Kasumi-1 (cell line): ENCODE results near the gene TM2D1.

Experiments used
- DNase-seq, 2 experiments: peaks; one replicate each; lab custom pipeline; 2025; lab: John Stamatoyannopoulos, UW

The TM2D1 gene

DNA sequence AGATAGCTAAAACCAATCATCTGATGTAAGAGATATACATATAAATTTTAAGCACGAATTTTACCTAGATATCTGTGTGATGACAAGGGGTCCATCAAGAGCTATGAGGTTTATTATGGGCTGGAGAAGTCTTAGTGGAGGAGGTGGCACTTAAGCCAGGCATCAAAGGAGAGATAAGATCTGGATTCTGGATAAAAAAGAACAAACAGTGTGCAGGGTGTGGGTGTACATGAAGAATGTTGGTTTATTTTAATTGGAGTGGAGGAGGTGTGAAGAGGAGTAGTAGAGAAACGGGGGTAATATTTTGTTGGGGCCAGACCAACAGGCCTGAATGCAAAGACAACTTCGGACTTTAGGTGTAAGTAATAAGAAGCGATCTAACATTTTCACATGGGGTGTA lies 80.6 kb downstream of the TM2D1 start:
- no peak for DNase-seq

DNA sequence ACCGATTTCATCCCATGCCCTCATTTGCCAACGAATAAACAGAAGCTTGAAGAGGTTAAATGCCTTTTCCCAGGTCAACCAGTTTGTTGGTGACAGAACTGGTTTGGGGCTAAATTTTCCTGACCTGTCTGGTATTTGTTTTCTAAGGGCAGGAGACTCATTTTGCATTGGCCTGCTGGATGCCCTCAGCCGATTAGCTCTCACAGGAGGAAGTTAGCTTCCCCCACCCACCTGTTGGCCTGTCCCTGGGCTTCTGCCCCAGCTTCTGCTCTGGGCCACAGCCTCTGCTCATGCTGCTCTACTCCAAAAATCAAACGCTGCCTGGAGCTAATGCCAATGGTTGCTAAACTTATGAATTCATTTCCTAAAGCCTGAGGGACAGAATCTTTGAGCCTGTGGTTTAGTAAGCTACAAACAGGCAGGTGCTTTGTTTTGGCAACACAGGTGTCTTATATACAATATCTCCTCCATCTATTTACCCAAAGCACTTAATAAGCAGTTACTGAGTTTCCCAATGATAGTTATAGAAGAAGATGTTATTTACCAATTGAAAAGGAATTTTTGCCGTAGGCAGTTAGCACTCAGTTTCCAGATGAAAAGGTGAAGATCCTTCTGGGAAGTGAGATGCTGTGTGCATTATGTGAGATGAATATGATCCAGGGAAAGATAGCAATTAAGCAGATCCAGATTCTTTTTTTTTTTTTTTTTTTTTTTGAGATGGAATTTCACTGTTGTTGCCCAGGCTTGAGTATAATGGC lies 82.3 kb downstream of the TM2D1 start:
- no peak for DNase-seq

DNA sequence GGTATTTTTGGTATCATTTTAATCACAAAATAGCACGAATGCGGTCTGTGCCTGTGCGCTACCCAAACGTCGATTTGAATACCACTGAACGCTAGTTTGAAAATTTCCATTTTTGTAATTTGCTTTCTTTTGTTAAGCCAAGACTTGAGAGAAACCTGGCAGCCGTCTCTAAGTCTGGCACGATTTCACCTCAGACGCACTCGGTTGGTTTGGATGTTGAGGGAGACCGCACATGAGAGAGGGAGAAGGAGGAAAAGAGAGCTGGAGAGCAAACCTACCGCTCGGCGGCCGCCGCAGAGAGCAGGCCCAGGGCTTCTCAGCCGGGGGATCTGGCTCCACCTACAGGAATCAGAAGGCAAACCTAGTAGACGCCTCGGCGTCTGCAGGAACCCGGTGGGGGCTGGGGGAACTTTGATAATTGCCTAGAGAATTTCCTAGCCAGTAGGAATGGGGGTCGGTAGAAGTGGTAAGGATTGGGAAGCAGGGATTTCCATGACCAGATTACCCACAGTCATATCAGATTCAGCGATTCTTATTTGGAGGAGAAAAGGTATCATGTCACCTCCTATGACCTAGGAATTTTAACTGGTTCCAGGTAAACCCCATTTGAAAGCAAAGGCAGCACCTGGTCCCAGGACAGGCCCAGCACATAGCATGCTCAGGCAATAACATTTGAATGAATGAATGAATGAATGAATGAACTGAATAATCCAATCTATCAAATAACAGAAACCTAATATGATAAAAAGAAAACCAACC lies 83.2 kb downstream of the TM2D1 start:
- peak; percentile 40 to 58 for DNase-seq

DNA sequence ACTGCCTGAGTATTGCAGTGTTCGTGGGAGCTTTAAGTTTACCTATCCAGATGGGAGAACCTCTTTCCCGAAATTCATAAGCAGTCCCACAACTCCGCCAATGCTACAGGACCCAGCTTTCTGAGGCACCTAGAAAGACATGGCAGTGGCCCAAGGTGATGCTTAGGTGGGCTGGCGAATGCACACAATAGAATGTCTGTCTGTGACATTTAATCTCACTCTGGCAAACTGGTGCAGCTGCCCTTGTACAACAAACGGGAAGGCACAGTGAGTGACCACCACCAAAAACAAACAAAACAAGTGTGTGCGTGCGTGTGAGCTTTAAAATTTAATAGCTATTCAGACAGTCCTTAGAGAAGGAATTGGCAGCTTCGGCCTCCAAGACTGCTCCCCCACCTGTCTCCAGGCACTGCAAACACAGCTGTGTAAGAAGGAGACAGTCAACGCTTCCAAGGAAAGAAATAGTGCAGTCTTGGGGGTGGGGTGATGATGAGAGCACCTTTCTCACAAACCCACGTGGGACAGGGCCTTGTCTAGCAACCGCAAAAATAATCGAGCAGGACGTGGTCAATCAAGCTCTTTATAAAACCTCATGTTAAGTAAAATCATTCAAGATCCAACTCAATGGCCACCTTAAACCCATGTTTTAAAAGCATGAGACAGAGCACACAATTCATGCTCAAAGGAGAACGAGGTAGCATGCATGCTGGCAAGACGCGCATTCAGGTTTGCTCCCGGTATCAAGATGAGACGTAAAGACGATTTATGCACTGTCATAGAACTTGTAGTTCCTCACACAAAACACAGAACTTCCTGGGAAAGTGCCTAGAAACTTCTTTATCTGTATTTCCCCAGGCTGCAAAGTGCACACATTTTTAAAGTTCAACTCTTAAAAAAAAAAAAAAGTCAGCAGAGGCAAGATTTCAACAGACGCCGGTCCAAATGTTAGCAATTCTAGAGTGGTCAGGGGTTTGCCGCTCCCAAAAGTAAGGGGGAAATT lies 84.1 kb downstream of the TM2D1 start:
- DNase-seq, result peak; percentile 4 to 7

GRCh38 chr1:61639608-61640336 lies 85.2 kb downstream of the TM2D1 start:
- DNase-seq, result no peak

GRCh38 chr1:61638911-61639605 lies 85.9 kb downstream of the TM2D1 start:
- no peak for DNase-seq

DNA sequence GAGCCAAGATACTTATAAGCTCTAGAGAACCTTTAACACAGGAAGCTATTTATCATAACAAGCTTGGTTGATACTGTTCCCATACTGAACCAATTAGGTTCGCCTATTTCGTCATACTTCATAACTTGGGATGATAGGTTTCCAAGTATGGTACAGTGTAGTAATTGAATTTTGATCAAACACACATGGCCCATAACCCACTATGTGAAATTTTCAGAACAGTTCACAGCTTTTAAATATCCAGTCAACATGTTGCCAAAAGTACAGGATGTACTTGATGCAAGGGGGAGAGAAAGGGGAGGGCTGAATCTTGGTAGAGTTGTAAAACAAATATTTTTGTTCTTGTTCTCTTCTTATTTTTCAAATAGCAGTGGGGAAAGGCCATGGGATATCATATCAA lies 86.6 kb downstream of the TM2D1 start:
- no peak for DNase-seq

DNA sequence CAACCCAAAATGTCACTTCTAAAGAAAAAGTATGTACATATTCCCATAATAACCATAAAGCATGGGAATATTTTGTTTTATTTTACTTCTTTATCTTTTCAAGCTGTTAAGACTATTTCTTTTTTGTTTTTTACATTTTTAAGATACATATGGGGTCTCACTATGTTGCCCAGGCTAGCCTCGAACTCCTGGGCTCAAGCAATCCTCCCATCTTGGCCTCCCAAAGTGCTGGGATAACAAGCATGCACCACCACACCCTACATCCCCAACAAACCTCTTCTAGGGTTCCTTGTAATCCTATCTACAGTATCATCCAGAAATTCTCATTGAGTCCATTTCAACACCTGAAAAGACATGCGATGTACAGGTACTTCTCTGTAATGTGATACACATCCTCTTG lies 87.5 kb downstream of the TM2D1 start:
- no peak for DNase-seq

GRCh38 chr1:61636814-61637213 lies 88.1 kb downstream of the TM2D1 start:
- DNase-seq, result no peak

- DNase-seq, result no peak
Measured at GRCh38 chr1:61636376-61636775, 88.6 kb downstream of the TM2D1 start.

DNA sequence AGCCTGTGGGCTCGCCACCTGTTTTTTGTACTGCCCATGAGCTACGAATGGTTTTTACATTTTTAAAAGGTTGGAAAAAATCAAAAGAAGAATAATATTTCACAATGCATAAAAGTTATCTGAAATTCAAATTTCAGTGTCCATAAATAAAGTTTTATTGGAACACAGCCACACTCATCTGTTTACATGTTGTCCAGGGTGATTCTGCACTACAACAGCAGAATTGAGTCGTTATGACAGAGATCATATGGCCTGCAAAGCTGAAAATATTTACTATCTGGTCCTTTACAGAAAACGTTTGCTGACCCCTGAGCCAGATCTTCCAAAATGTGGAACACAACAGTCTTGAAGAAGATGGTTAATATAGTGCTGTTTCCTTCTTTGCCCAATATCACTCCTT lies 89.4 kb downstream of the TM2D1 start:
- no peak for DNase-seq

DNA sequence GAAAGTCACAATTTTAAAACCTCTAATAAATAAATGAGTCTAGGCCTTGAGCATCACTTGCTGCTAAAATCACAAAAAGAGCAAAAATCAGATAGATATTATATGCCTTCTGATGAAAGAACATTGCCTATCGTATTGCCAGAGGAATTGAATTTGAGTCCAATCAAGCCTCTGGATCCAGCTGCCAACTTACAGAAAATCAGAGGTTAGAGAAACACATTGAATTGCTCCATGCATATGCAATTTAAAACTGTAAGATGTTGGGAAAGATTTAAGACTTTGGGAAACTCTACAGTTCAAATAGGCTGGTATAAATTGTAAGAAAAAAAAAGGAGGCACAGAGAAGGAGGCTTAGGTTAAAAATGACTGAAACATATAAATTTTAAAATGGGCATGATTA lies 93.5 kb downstream of the TM2D1 start:
- DNase-seq, result no peak
